HG03060 (cell line): ENCODE measurements around the gene FBXO21.
"Not testable (repeated sequence)": the region's sequence is repeated elsewhere in the genome, so short reads cannot be mapped to it uniquely, and the experiment has no call there.

Source experiments
- ATAC-seq: cut with Tn5 transposase; IDR thresholded peaks from one replicate; pipeline ENCODE4 v1.9.1; 2021; ENCODE audit warnings: low read depth, moderate number of reproducible peaks; ENCODE audit not compliant: unreplicated experiment

FBXO21 gene

GRCh38 chr12:117190210-117190781 lies at the start of gene FBXO21:
Gene FBXO21, minus strand, starts transcription at chr12:117190470. Its CDS starts 14 bp downstream, at chr12:117190456.
- ATAC-seq: peak; percentile 66

- no peak for ATAC-seq
These were observed 46.3 kb upstream of the FBXO21 start for GRCh38 chr12:117236456-117237001.

- ATAC-seq: no peak
These were observed 45.0 kb upstream of the FBXO21 start for GRCh38 chr12:117235261-117235660.

DNA sequence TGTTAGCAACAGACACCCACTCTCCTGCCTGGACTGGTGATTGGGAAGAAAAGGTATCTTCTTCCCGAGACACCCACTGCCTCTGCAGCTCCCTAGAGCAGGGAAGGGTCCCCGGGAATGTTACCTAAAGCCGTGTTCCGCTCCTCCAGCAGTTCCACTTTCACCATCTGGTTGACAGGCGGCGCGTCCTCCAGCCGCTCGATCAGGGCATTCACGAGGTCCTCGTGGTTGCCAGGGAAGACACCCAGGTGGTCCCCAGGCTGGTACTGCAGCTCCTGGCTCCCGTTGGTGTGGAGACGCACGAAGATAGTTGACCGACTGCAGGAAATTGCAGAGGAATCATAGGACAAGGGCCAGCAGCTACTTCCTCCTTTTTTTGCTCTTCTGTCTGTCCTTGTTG lies 44.2 kb upstream of the FBXO21 start:
- no peak for ATAC-seq

DNA sequence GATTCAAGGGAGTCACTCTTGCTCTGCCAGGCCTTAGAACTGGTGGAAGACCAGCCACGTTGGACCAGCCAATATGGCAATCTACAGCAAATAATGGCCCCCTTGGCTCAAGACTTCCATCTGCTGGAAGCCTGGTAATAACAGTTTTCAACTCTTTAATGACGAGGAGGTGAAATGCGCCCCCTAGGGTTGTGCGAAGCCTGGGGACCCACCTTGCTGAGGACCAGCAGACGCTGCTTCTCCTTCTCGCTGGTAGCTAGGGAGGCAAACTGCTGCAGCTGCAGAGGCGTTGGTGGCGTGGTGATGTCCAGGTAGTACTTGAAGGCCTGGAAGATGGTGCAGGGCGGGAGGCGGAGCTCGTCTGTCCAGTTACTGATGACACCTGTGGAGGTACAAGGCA lies 41.5 kb upstream of the FBXO21 start:
- no peak for ATAC-seq

DNA sequence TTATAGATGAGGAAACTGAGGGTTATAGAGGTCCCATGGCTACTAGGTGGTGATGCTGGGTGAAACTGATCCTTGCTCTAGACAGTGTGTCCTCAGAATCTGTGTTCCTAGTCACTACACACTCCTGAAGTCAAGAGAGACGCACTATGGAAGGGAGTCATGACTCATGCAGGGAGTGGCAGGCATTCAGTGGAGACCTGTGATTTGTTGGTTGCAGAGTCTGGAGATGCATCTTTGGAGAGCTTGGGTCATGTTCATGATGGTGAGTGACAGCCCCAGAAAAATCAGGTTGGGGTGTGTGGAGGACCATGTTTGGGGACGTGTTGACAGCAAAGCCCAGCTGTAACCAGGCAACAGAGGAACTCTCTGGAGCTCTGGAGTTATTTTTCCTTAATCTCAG lies 38.0 kb upstream of the FBXO21 start:
- no peak for ATAC-seq

DNA sequence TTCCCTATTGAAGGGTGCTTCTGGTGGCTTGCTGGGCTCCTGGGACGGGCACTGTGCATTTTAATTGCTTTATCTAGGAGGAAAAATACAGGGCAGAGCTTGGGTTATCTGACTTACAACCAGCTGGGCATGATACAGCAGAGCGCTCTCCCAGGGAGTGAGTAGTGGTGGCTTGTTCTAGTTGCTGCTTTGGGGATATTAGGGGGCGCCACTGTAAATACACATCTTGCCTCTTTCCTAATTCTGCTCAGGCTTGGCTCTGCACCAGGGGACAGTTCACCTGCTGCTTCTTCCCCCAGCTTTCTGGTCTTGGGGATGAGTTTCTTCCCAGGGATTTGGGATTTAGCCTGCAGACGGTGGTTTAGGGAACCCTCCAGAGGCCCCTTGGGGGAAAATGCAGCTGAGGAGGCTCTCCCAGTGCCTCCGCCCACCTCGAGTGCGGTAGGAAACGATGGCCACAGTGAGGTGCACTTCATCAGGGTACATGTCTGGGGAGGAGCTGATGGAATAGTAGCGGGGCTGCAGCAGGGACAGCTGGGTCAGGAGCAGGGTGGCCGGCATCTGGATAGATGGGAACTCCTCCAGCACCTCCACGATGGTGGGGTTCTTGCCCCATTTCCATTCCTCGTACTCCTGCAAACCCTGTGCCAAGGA lies 36.9 kb upstream of the FBXO21 start:
- ATAC-seq: no peak

DNA sequence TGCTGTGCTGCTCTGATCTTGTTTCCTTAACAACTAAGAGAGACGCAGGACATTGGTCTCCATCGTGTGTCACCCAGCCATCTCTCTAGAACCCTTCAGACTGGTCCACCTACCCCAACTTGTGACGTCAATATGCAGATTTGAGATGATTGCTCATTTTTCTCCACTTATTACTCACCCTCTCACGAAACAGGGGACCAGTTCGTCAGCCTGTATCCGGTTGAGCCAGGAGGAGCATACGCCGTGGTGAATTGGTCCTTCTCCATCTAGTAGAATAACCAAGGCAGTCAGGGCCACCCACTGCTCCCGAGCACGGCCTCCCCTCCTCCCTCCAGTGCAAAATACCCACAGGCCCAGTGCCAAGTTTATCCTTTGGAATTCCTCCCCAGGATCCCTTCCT lies 36.2 kb upstream of the FBXO21 start:
- no peak for ATAC-seq

DNA sequence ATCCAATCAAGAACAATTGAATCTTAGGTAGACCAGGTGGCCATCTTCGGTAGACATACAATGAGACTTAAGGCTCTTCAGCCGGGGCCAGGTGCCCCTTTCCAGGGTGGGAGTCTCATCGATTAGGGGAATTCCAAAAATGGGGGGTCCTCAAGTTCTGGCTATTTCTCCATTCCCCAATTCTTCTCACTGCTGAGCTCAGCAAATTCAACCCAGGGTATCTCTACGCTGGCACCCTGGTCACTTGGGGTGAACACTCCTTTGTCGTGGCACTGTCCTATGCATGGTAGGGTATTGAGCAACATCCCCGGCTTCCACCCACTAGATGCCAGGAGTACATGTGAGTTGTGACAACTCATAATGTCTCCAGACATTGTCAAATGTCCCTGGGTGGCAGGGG lies 34.9 kb upstream of the FBXO21 start:
- ATAC-seq: no peak

- not testable (repeated sequence) for ATAC-seq
These were observed 30.7 kb upstream of the FBXO21 start for GRCh38 chr12:117220947-117221346.

DNA sequence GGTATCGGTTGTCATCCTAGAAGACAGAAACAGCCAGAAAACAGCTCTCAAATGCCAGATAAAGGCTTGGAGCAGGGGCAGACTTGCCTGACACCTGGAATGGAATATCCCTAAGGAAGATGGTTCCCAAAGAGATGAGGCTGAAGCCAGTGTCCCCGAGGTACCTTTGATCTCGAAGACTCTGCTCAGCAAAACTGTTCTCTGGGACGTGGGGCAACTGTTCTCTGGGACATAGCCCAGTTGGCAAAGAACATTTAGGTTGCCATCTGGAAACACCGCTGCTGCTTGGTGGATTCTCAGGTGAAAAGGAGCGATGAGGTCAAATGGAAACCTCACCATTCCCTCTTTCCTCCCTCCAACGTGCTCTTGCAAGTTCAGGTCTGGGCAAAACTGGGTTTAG lies 27.9 kb upstream of the FBXO21 start:
- ATAC-seq: no peak

DNA sequence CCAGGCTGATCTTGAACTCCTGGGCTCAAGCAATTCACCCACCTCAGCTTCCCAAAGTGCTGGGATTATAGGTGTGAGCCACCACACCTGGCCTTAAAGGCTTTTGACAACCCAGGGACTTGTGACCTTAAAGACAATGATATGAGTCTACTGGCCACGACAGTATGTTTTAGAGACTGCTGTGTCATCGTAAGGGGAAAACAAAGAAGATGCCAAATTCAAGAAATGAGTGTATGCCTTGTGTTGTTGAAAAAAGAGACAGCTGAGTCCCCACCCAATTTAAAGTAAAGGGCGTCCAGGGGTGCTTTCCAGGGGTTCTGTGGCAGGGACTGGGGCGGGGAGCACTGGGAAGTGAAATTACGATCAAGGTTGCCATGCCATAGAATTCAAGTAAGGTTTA lies 26.4 kb upstream of the FBXO21 start:
- ATAC-seq: no peak

DNA sequence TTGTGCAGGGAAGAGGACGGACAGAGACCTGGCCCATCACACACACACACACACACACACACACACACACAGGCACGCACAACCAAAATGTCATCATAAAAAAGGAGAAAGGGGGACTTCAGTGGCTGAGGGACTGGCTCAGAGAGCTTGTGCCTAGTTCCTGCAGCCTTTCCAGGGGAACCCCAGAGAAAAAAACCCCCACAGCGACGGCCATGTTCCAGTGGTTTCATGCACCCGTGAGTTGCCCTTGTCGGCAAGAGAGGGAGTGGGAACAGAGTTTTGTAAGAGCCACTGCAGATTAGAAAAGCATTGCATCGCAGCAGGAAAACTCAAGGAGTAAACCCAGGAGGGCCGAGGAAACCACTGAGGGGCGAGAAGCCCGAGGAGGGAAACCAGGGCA lies 24.5 kb upstream of the FBXO21 start:
- ATAC-seq: no peak

DNA sequence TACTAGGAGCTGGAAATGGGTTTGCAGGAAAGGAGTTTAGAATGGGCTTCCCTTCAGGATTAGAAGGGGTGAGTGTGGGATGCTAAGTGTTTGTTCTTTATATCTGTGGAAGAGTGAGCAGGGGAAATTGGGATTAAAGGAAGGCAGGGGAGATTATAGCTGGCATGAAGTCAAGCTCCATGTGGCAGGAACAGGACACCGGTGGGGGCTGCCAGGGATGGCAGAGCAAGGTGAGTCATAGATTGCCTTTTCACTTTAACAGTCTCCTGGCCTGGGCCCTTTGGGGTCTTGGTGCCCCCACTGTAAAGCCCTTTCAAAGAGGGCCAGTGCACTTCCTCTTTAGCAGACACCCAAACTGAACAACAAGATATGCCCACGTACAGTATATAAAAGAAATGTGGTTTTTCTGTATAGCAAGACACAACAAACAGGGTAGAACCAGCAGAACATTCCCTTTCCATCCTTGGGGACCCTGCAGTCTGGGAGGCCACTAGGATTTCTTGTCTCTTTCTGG lies 23.1 kb upstream of the FBXO21 start:
- no peak for ATAC-seq

GRCh38 chr12:117212563-117213190 lies 22.4 kb upstream of the FBXO21 start:
- ATAC-seq: no peak

DNA sequence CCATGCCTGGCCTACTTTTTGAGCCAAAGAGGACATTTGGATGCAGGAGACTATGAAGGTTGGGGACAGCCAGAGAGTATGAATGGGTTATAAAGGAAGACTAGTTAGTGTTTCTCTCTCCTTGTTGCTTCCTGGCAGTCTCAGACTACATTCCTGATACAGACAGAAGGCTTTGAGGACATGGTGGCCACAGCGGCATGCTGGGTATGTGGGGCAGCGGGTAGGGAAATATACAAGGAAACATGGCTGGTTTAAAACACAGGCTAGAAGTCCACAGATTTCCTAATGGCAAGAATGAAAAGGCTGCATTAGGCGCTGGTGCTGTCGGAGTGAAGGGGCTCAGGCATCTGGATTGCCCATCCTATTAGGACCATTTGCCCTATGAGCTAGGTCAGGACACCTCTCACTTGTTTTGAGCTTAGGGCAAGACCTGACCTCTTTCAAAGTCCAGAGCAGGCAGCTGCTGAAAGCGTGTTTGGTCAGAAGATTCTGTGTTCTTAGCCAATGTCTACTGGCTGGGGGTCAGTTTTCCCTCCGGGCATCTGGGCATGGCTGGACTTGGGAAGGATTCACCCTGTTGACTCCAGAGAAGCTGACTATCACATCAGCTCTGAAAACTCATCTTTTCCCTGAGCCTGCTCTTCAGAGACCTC lies 20.1 kb upstream of the FBXO21 start:
- no peak for ATAC-seq

- ATAC-seq: no peak
These were observed 19.4 kb upstream of the FBXO21 start for GRCh38 chr12:117209626-117210025.

DNA sequence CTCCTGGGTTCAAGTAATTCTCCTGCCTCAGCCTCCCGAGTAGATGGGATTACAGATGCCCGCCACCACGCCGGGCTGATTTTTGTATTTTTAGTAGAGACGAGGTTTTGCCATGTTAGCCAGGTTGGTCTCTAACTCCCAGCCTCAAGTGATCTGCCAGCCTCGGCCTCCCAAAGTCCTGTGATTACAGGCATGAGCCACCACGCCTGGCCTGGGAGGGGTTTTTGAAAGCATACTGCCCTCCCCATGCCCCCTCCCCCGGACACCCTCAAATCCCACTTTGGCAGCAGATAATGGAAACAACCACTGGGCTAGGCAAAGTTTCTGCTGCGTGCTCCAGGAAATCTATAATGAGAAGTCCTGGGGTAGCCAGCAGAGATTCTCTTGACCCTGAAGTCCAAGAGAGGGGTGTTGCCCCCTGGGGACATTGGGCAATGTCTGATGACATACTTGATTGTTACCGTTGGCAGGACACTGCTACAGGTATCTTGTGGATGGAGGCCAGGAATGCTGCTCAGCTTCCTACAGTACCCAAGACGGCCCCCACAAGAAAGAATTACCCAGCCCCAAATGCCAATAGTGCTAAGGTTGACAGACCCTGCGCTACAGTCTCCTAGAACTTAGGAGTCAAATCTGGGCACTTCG lies 18.7 kb upstream of the FBXO21 start:
- no peak for ATAC-seq

DNA sequence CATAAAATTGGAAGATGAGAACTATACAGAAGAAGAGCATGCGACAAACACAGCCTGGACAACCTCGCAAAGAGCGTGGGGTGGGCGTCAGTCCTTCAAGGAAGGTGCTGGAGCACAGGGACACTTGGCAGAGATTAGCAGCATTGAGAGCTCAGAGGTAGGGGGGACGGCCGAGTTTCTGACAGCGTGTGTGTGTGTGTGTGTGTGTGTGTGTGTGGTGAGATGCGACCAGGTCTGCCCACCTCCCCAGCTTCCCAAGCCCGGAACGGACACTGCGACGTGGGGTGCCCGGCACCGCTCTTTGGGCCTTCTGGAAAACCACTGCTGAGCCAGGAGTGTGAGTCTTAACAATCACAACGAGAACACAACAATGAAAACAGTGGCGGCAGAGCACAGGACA lies 17.9 kb upstream of the FBXO21 start:
- no peak for ATAC-seq

DNA sequence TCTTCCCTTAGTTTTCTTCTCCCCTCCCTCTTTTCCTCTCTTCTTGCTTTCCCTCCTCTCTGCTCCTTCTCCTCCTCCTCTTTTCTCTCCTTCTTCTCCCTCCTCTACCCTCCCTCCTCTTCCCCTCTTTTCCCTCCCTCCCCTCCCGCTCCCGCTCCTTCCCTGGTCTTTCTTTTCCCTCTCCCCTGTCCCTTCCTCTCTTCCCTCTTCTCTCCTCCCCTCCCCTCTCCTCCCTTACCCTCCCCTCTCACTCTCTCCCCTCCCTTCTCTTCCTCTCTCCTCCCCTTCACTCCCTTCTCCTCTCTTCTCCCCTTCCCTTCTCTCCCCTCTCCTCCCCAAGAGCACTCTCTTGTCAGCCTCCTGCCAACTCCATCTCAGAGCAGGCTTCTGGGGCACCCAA lies 17.4 kb upstream of the FBXO21 start:
- no peak for ATAC-seq

- no peak for ATAC-seq
These were observed 12.3 kb upstream of the FBXO21 start for GRCh38 chr12:117202556-117202955.
